GM10847 (cell line): Measurements from ENCODE around the gene MSH4.

Source experiments
- POLR2A ChIP-seq: IDR thresholded peaks from 2 replicates; pipeline ENCODE4 v1.6.1; 2011; ENCODE audit not compliant: insufficient read length; ENCODE audit errors: extremely low read depth

Gene MSH4

DNA sequence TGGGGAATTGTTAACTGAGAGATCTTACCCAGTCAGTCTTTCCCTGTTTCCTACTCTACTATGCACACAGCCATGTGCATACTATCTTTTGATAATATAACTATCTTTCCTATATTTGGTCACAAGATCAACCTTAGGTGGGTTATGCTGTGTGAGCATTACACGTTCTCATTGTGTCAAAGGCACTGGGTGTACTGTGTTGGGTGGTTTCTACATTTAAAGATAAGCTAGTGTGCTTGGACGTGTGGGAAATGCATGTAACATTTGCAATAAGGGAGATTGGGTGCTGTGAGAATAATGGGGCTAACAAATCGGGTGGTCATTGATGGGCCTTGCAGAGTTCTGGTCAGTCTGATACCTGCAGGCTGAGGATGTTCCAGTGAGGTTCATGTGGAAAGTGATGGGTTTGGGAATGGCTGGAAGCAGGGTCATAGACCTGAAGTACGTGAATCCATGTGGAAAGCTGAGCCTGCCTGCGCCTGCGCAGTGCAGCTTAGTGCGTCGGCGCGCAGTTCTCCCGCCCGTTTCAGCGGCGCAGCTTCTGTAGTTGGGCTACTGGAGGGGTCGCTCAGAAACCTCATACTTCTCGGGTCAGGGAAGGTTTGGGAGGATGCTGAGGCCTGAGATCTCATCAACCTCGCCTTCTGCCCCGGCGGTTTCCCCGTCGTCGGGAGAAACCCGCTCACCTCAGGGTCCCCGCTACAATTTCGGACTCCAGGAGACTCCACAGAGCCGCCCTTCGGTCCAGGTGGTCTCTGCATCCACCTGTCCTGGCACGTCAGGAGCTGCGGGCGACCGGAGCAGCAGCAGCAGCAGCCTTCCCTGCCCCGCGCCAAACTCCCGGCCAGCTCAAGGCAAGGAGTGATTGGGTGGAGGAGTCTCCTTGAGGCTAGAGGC is at the start of gene MSH4:
Gene MSH4 (plus strand): TSS at position 507 of the 897 bp plus-strand sequence. CDS start 104 bp downstream, at position 611.
- no peak for TF ChIP-seq POLR2A

- no peak for TF ChIP-seq POLR2A
Measured at GRCh38 chr1:75764057-75764655, 32.5 kb upstream of the MSH4 start.

GRCh38 chr1:75765697-75766355 is 30.9 kb upstream of the MSH4 start:
- no peak for TF ChIP-seq POLR2A

DNA sequence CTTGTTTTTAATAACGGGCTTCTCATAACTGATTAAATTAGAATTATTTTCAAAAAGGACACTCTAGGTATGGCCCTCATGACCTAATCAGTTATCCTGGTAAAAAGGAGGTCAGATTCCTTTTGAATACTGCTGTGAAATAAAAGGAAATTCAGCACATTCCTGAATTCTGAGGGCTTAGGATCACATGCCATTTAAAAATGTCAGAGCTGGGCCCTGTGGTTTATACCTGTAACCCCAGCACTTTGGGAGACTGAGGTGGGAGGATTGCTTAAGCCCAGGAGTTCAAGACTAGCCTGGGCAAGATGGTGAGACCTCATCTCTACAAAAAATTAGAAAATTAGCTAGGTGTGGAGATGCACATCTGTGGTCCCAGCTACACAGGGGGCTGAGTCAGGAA is 28.7 kb upstream of the MSH4 start:
- TF ChIP-seq POLR2A: no peak

DNA sequence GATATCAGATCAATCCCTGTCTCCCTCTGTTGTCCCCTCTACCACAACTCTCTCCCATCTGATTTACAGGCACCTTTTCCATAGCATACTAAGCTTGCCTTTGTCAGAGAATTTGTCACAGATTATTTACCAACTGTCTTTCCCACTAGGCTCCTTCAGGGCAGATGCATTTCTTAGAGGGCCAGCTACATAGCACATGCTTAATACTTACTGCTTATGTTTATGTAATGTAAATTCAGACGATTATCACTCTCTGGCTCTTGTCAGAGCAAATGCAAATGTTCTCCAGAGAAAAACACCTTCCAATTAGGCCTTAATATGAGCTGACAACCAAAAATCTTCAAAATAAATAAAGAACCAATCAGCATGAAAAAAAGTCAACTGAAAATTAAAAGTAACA is 25.9 kb upstream of the MSH4 start:
- TF ChIP-seq POLR2A: no peak

- TF ChIP-seq POLR2A: no peak
Measured at GRCh38 chr1:75771978-75772377, 24.7 kb upstream of the MSH4 start.

DNA sequence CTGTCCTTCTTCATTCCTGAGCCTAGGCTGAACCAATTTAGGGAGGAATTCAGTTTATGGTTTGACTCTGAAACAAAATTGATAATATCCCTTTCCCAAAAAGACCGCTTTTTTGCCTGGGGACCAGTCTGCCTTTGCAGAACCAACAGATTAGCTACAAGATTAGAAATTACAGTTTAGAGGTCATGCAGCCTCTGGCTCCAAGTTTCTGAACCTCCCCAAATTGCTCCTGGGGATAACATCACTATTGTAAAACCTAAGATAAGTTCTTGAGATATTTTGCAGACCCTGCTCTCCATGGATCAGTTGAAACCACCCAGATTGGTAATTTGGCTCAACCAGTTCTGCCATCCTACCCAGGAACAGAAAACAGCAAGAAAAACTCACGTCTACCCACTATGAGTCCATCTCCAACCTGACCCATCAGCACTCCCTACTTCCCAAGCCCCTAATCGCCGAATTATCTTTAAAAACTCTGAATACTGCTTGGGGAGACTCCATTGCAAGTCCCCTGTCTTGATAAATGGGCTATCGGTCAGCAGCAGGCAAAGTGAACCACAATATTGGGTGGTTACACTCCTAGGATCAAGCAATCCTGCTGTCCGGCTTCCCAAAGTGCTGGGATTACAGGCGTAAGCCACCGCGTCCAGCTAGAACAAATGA is 11.2 kb upstream of the MSH4 start:
- no peak for TF ChIP-seq POLR2A

GRCh38 chr1:75785983-75786853 is 10.5 kb upstream of the MSH4 start, which contains the start of gene RABGGTB:
TSS of gene RABGGTB (plus strand) at chr1:75786256. CDS start at chr1:75786272, 16 bp downstream.
- peak; percentile 96 for TF ChIP-seq POLR2A

GRCh38 chr1:75786901-75787493 is 9.7 kb upstream of the MSH4 start:
- no peak for TF ChIP-seq POLR2A

DNA sequence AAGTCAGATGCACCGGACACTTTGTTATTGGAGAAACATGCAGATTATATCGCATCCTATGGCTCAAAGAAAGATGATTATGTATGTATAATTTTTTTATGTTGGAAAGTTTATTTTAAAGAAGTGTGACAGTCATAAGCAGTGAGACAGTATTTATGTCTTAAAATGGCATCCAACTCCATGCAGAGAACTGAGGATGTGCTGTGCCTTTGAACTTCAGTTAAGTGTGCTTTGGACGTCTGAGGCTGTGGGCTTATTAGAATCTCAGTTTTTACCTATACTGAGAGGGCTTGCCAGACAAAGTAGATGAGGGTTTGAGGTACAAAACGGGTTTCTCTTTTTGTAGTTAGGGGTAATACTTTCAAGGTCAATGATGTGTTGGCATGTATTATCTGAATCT is 9.2 kb upstream of the MSH4 start:
- no peak for TF ChIP-seq POLR2A

- TF ChIP-seq POLR2A: no peak
Measured at GRCh38 chr1:75789988-75790387, 6.7 kb upstream of the MSH4 start.

DNA sequence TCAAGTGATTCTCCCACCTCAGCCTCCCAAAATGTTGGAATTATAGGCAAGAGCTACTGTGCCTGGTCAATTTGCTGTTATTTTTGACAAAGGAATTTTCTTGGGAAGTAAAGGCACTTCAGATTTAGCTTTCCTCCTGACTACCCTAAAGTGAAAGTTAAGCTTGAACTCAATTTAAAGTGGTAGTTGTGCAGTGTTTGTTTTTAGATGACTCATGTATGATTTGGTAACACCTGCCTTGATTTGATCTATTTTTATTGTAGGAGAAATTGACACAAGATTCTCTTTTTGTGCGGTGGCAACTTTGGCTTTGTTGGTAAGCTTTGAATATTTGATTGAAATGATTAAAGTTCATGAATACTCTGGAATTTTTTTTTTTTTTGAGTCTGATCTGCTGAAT is 5.7 kb upstream of the MSH4 start:
- no peak for TF ChIP-seq POLR2A

DNA sequence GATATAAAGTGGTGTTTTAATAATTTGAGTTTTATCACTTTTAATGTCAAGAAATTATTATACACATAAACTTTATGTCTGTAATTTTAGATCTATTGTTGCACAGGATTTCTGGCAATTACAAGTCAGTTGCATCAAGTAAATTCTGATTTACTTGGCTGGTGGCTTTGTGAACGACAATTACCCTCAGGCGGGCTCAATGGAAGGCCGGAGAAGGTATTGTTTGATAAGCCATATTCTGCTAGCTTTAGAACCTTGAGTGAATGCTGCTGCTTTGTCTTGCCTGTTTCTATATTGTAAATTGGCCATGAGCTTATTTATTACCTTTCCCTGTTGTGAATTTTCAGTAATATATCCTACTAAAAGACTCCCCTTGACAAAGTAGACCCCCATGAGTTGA is 4.6 kb upstream of the MSH4 start:
- no peak for TF ChIP-seq POLR2A

- no peak for TF ChIP-seq POLR2A
Measured at GRCh38 chr1:75794382-75794781, 2.3 kb upstream of the MSH4 start.

DNA sequence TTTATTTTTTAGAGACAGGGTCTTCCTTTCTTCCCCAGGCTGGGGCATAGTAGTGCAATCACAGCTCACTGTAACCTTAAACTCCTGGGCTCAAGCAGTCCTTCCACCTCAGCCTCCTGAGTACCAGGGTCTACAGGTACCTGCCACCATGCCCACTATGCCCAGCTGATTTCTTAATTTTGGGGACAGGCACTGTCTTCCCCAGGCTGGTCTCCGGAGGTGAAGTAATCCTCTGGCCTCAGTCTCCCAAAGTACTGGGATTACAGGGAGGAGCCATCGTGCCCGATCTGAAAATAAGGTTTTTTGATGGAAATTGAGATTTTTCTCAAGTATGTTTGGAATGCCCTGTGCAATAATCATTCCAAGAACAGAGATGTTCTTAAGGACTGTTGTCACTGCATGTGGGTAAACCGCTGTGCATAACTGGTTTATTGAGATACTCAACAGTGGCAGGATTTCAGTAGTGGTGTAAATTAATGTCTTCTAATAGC is 934 bp upstream of the MSH4 start:
- no peak for TF ChIP-seq POLR2A

DNA sequence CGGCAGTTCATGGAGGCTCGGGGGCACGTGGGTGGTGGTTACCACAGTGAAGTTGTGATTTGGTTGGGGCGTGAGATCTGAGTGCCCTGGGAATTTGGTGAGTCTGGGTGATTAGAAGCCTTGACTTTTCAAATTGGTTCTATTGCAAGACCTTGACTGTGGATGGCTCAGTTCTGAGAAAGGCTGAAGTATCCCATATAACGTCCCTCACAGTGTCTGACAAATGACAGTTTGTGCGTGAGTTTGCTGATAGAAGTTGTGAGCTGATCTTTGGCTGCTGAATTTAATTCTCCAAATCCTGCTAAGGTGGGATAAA is 549 bp downstream of the MSH4 start:
- TF ChIP-seq POLR2A: no peak
